Activated CD8-positive, alpha-beta memory T cell treated with anti-CD3 and anti-CD28 coated beads, Interleukin-2, amount 50 U/mL, for 4 hours (primary cell): Measurements from ENCODE around the gene CLMP.

Experiments
- DNase-seq: peaks from one replicate; pipeline ENCODE4 v3.0.0-alpha.2; 2020

CLMP gene

DNA sequence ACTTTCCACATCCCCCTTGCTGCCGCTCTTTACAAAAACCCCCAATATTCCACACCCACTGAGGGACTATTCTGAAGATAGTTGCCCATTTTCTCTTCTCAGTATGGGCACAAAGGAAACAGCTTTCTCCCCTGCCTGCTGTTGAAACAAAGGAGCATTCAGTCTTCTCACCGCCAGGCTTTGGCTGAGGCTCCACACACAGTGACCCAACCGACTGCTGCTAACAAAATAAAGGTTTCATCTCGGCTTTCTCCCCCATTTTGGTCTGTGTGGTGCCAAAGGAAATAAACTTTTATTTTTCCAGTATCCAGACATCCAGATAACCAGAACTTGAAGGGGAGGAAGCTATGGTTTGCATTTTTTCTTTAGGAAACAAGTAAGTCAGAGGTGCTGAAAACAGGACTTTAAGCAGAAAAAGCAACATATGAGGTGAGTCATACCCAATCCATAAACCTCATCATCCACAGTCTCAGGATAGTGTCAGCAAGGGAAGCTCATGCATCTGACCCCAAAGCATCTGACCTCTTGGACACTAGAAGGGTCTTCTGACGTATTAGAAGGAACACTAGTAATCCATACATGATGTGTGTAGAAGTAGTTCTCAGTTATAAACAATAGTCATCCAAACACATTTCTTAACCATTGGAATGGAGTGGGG lies 6.4 kb downstream of the CLMP start:
- DNase-seq, result no peak

- DNase-seq, result no peak
These were observed 7.2 kb downstream of the CLMP start for GRCh38 chr11:123187665-123188507.

GRCh38 chr11:123187248-123187647 lies 7.8 kb downstream of the CLMP start:
- DNase-seq, result no peak

GRCh38 chr11:123186286-123186685 lies 8.8 kb downstream of the CLMP start:
- no peak for DNase-seq

DNA sequence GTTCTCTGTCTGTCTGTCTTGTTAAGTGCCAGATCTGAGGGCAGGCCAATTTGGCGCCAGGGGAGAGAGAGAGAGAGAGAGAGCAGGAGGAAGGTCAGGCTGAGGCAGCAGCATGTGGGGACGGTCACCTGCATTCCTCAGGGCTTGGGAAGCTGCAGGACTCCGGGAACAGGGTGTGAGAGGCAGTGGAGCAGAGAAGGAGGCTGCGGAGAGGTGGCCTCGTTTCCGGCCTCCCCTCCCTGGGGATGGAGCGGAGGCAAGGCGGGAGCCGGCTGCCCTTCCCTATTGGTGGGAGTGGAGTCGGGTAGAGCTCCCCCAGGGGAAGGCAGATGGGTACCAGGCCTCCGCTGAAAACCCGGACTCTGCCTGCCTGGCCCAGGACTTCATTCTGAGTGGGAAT lies 9.7 kb downstream of the CLMP start:
- DNase-seq, result no peak

DNA sequence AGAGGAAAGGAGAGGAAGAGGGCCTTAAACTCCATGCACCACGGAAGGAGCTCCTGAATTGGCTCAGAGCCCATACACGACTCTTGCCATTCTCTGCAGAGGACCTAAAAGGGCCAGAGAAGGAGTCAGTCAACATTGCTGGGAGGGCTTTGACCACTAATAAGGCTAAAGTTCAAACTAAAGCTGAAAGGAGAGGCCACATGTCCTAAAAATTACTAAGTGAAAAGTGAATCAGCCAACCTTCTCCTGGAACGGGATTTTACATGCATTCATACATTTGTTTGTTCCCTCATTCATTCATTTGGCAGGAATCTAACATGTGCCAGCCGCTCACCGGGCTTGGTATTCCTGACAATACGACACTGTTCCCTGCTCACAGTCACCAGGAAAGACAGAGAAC lies 10.5 kb downstream of the CLMP start:
- DNase-seq, result no peak

GRCh38 chr11:123183391-123184099 lies 11.5 kb downstream of the CLMP start:
- DNase-seq, result no peak

GRCh38 chr11:123181767-123182500 lies 13.1 kb downstream of the CLMP start:
- DNase-seq, result no peak

GRCh38 chr11:123181075-123181474 lies 14.0 kb downstream of the CLMP start:
- DNase-seq, result no peak

GRCh38 chr11:123180574-123180973 lies 14.5 kb downstream of the CLMP start:
- DNase-seq, result no peak

- no peak for DNase-seq
These were observed 14.9 kb downstream of the CLMP start for GRCh38 chr11:123180166-123180565.

- no peak for DNase-seq
These were observed 15.5 kb downstream of the CLMP start for GRCh38 chr11:123179586-123179985.

GRCh38 chr11:123178186-123178585 lies 16.9 kb downstream of the CLMP start:
- DNase-seq, result no peak

DNA sequence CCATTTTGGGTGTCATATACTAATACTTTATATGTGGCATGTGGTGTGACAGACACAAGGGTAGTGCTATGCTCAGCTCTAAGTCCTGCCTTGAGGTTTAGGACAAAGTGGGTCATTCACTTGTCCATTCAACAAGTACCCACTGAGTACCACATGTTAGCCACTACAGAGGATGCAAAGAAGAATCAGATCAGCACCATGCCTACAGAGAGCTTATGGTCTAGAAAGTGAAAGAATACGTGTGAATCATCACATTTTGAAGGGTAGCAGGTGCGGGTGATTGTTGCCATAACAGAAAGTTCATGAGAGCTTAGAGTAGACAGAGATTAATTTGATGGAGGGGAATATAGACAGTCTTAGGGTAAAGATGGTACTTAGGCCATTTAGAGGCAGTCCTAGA lies 18.3 kb downstream of the CLMP start:
- no peak for DNase-seq

GRCh38 chr11:123174196-123175183 lies 20.6 kb downstream of the CLMP start:
- DNase-seq, result no peak

DNA sequence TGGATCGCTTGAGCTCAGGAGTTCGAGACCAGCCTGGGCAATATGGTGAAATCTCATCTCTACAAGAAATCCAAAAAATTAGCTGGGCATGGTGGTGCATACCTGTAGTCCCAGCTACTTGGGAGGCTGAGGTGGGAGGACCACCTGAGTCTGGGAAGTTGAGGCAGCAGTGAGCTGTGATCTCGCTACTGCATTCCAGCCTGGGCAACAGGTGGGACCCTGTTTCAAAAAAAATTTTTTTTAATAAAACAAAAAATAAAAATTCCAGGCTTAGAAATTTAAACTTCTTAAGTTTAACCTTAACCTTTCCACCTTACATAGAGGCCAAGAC lies 21.2 kb downstream of the CLMP start:
- DNase-seq, result no peak

DNA sequence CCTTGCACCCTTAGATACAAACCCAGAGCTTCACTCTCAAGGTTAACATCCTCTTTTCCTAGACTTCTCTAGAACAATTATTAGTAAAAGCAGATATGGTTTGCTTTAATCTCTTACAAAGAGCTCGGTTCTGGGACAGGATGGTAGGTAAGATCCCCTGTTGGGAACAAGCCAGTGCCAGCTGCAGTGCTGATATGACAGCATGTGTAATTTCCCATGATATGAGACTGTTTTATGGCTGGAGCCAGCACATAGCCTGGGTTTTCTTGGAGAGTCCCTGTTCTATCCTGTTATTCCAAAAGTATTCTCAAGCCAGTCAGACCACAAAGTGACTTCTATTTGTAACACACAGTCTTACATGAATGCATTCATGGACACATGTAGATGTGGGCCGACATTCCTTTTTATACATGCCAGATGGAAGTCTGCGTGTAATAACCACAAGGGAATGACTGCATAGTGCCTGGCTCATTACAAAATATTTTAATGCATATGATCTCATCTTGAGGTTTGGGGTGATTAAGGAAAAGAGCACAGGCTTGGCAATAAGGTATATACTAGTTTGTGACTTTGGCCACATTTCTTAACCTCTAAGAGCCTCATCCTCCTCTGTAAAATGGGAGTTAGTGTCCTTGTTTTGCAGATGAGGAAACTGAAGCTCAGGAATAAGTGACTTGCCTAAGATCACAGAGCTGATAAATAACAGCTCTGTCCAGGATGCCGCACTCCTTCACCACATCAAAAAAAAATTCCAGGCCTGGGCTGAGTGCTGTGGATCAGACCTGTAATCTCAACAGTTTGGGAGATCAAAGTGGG lies 21.8 kb downstream of the CLMP start:
- no peak for DNase-seq

DNA sequence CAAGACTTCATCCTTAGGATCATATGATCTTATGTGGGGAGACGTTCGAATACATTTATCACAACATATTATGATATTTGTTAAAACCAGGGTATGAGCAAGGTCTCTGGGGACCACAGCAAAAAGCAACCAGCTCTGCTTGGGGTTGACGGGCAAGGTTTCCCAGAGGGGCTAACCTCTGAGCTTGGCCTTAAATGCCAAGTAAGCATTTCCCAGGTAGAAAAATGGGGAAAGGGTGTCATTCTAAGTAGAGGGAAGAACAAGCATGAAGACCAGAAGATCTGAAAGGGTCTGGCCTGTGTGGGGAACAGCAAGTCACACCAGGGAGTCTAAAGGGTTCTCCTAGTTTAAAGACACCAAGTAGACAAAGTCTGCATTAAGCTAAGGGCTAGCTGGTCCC lies 24.1 kb downstream of the CLMP start:
- no peak for DNase-seq

GRCh38 chr11:123169821-123170220 lies 25.2 kb downstream of the CLMP start:
- no peak for DNase-seq

- no peak for DNase-seq
These were observed 26.0 kb downstream of the CLMP start for GRCh38 chr11:123168955-123169484.

DNA sequence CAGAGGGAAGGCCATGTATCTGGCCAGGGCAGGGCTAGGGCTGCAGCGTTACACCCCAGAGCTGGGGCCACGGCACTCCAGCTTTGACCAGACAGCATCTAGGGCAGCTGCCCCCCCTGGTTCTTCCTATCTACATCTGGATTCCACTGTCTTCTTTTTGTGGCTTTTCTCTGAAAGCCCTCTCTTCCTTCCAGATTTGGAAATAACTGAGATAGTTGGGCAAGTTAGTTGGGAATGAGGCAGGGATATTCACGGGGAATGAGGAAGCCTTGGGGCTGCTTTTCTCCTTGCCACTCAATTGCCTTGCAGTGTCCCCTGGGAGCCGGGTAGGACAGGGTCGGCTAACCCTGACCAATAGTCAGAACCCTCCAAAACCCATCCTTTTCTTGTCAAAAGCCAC lies 26.8 kb downstream of the CLMP start:
- DNase-seq, result no peak
